ENCODE measurements around the gene OOSP2.

GRCh38 chr11:60029015-60029632 lies 11.1 kb upstream of the OOSP2 start:
- TF ChIP-seq CTCF (conservative IDR thresholded peaks at IDR 0.05; ENCODE audit: low read depth, low read length) (no peak), EZH2 (IDR thresholded peaks at IDR 0.05; ENCODE audit: borderline replicate concordance, low read depth, low read length, poor library complexity, severe bottlenecking) (no peak)
